A673 (cell line): ENCODE data around the gene SMARCA2. TPM values are rescaled to one million over a fixed set of nuclear protein-coding genes. Genes with fewer than 3 reads are reported as not detected.

Source experiments
- BruUV-seq: library from RNA; stranded (reverse); fragments of 400-500 nt; replicated peaks from 2 replicates; lab custom pipeline; 2021; lab: Mats Ljungman, UMichigan
- CTCF ChIA-PET: fragments of 300-600 bp; sonication (Branson Sonifier 250); formaldehyde crosslinking; loops from one replicate; lab custom pipeline; 2022; ENCODE audit warnings: antibody characterized with exemption; lab: Charles Lee
- POLR2A ChIA-PET: fragments of 300-600 bp; sonication (Branson Sonifier 250); formaldehyde crosslinking; loops from one replicate; lab custom pipeline; 2022; ENCODE audit warnings: antibody characterized with exemption; ENCODE audit not compliant: low non-redundant PET; lab: Charles Lee
- DNase-seq: peaks from one replicate; pipeline ENCODE4 v3.0.0-alpha.2; 2015; ENCODE audit warnings: low spot score
- H3K27ac ChIP-seq: fragments of 200-600 bp; sonication (generic); 2 replicates; pipeline ENCODE4 v1.5.1; 2016; ENCODE audit warnings: mixed run types, low read depth, mild to moderate bottlenecking, mixed read lengths, antibody characterized with exemption, low read length; ENCODE audit not compliant: poor library complexity, severe bottlenecking
- H3K27me3 ChIP-seq: fragments of 200-600 bp; sonication (generic); replicated peaks from 2 replicates; pipeline ENCODE4 v1.6.1; 2017; ENCODE audit warnings: mixed run types, low read depth, mild to moderate bottlenecking, mixed read lengths, antibody characterized with exemption, low read length; ENCODE audit not compliant: insufficient read depth, poor library complexity
- H3K36me3 ChIP-seq: fragments of 200-600 bp; sonication (generic); 2 replicates; pipeline ENCODE4 v1.6.1; 2016; ENCODE audit warnings: mixed run types, mild to moderate bottlenecking, mixed read lengths, antibody characterized with exemption, low read length; ENCODE audit not compliant: insufficient read depth, poor library complexity, severe bottlenecking
- H3K4me1 ChIP-seq: fragments of 200-600 bp; sonication (generic); 2 replicates; pipeline ENCODE4 v1.6.1; 2017; ENCODE audit warnings: mixed run types, mild to moderate bottlenecking, mixed read lengths, antibody characterized with exemption, low read length; ENCODE audit not compliant: insufficient read depth, poor library complexity, severe bottlenecking
- H3K4me3 ChIP-seq: fragments of 200-600 bp; sonication (generic); 2 replicates; pipeline ENCODE4 v1.5.1; 2016; ENCODE audit warnings: low read depth, mixed run types, mild to moderate bottlenecking, mixed read lengths, low read length; ENCODE audit not compliant: poor library complexity, severe bottlenecking
- H3K9me3 ChIP-seq: fragments of 200-600 bp; sonication (generic); 2 replicates; pipeline ENCODE4 v1.6.1; 2016; ENCODE audit warnings: mixed run types, low read depth, mild to moderate bottlenecking, mixed read lengths, antibody characterized with exemption, low read length; ENCODE audit not compliant: poor library complexity, severe bottlenecking
- CTCF ChIP-seq: fragments of 300-800, 200-600 bp; sonication (generic); conservative IDR thresholded peaks from 2 replicates; pipeline ENCODE4 v1.5.1; 2017; ENCODE audit warnings: low read depth, mild to moderate bottlenecking, antibody characterized with exemption, low read length, moderate library complexity, mixed read lengths
- EZH2 ChIP-seq: fragments of 200-600 bp; sonication (generic); IDR thresholded peaks from 2 replicates; pipeline ENCODE4 v1.6.1; 2017; ENCODE audit warnings: borderline replicate concordance, low read depth, mild to moderate bottlenecking, mixed read lengths, antibody characterized with exemption, low read length; ENCODE audit not compliant: poor library complexity, severe bottlenecking
- intact Hi-C: fragments of 100-400 bp; cut with micrococcal nuclease; formaldehyde crosslinking; loops from one replicate; pipeline ENCODE4 v1.10.0; 2022; ENCODE audit not compliant: unreplicated experiment
- total RNA-seq: library from RNA; stranded (reverse); gene quantifications from 2 replicates; pipeline ENCODE4 v1.2.3, GENCODE V29; 2021

The SMARCA2 gene
- total RNA-seq, 1 experiment from 2014 or later: 69.0 TPM

GRCh38 chr9:2127486-2127885 lies 112.3 kb downstream of the SMARCA2 start:
- CTCF ChIA-PET: no interaction called here
- DNase-seq: no peak
- Histone ChIP-seq H3K36me3 (no peaks in the 10 kb centered on the region), H3K4me3 (no peak overlapping the region), H3K27ac (no peak overlapping the region), H3K4me1 (peaks cover under 1% of the 10 kb centered on the region), H3K9me3 (no peaks in the 10 kb centered on the region), H3K27me3 (no peaks in the 10 kb centered on the region)
- TF ChIP-seq CTCF (no peak), EZH2 (no peak)
- POLR2A ChIA-PET: no interaction called here
- intact Hi-C loops: no loop called here
- BruUV-seq: no TSS peak

- DNase-seq: no peak
- CTCF ChIA-PET: no interaction called here
- Histone ChIP-seq H3K4me1 (no peaks in the 10 kb centered on the region), H3K27me3 (no peaks in the 10 kb centered on the region), H3K9me3 (no peaks in the 10 kb centered on the region), H3K4me3 (no peak overlapping the region), H3K27ac (no peak overlapping the region), H3K36me3 (no peaks in the 10 kb centered on the region)
- no TSS peak for BruUV-seq
- intact Hi-C loops: no loop called here
- TF ChIP-seq EZH2 (no peak), CTCF (no peak)
- POLR2A ChIA-PET: interaction anchor here (0.6 kb wide), 1 partner anchor 58 kb away, joined by 4 read pairs; no protein-coding TSS in a partner anchor
Observed at GRCh38 chr9:2128141-2128540, 113.0 kb downstream of the SMARCA2 start.

- POLR2A ChIA-PET: no interaction called here
- intact Hi-C loops: no loop called here
- no peak for TF ChIP-seq CTCF
- TF ChIP-seq EZH2: no peak
Observed at GRCh38 chr9:2128618-2129017, 113.5 kb downstream of the SMARCA2 start.

More at GRCh38 chr9:2128618-2129017, 113.5 kb downstream of the SMARCA2 start:
- CTCF ChIA-PET: no interaction called here
- Histone ChIP-seq H3K27me3 (no peaks in the 10 kb centered on the region), H3K4me3 (no peak overlapping the region), H3K9me3 (no peaks in the 10 kb centered on the region), H3K27ac (no peak overlapping the region), H3K36me3 (no peaks in the 10 kb centered on the region), H3K4me1 (no peaks in the 10 kb centered on the region)
- BruUV-seq: no TSS peak
- DNase-seq: no peak
